ENCODE results near the gene ZYG11B. TPM values are rescaled to one million over a fixed set of nuclear protein-coding genes. Genes with fewer than 3 reads are reported as not detected.

Gene ZYG11B
- total and polyA plus RNA-seq, 2 experiments from 2014 or later = 5.4 to 34.4 TPM

GRCh38 chr1:52751589-52752483 lies 25.6 kb downstream of the ZYG11B start:
- no peak overlapping the region for H2AFZ ChIP-seq
- TF ChIP-seq CTCF (IDR thresholded peaks at IDR 0.05; ENCODE audit: poor library complexity) = no peak
- TF ChIP-seq EZH2 (IDR thresholded peaks at IDR 0.05; ENCODE audit: borderline replicate concordance) = no peak
- TF ChIP-seq EZH2phosphoT487 (IDR thresholded peaks at IDR 0.05; ENCODE audit: low read depth, severe bottlenecking, unreplicated experiment) = no peak
- H3K27ac ChIP-seq = peak overlapping the region; percentile 7
- peaks cover 91% of the 10 kb centered on the region for H3K79me2 ChIP-seq
- no peaks in the 10 kb centered on the region for H3K9me2 ChIP-seq (replicated peaks; ENCODE audit: insufficient read depth)
- H3K4me2 ChIP-seq = no peak overlapping the region
- peaks cover 9% of the 10 kb centered on the region for H3K4me1 ChIP-seq (ENCODE audit: insufficient read depth)
- 70% methylated on average over 3 of the region's 3 CpGs for WGBS (ENCODE audit: low lambda C conversion rate, missing lambda C conversion rate)
- H4K20me1 ChIP-seq (ENCODE audit: insufficient read depth, poor library complexity, severe bottlenecking) = peaks cover 10% of the 10 kb centered on the region
- no peaks in the 10 kb centered on the region for H3K36me3 ChIP-seq (replicated peaks; ENCODE audit: insufficient read depth, low read depth)
- no peaks in the 10 kb centered on the region for H3K27me3 ChIP-seq
- H3K4me3 ChIP-seq = no peak overlapping the region
- H3K9me3 ChIP-seq (ENCODE audit: low read depth) = no peaks in the 10 kb centered on the region
- peak; percentile 48 for DNase-seq (ENCODE audit: low spot score)

GRCh38 chr1:52752484-52752826 lies 26.2 kb downstream of the ZYG11B start:
- Histone ChIP-seq H3K36me3 (replicated peaks; ENCODE audit: insufficient read depth, low read depth) (no peaks in the 10 kb centered on the region), H3K9me2 (replicated peaks; ENCODE audit: insufficient read depth) (no peaks in the 10 kb centered on the region), H3K4me3 (no peak overlapping the region), H3K27me3 (no peaks in the 10 kb centered on the region), H4K20me1 (ENCODE audit: insufficient read depth, poor library complexity, severe bottlenecking) (peaks cover 10% of the 10 kb centered on the region), H3K4me1 (ENCODE audit: insufficient read depth) (peaks cover 9% of the 10 kb centered on the region), H3K27ac (no peak overlapping the region), H3K9me3 (ENCODE audit: low read depth) (no peaks in the 10 kb centered on the region), H3K79me2 (peaks cover 89% of the 10 kb centered on the region), H3K4me2 (no peak overlapping the region), H2AFZ (no peak overlapping the region)
- DNase-seq (ENCODE audit: low spot score) = no peak
- 82% methylated on average over 2 of the region's 2 CpGs for WGBS (ENCODE audit: low lambda C conversion rate, missing lambda C conversion rate)
- TF ChIP-seq EZH2 (IDR thresholded peaks at IDR 0.05; ENCODE audit: borderline replicate concordance) (no peak), EZH2phosphoT487 (IDR thresholded peaks at IDR 0.05; ENCODE audit: low read depth, severe bottlenecking, unreplicated experiment) (no peak), CTCF (IDR thresholded peaks at IDR 0.05; ENCODE audit: poor library complexity) (no peak)

GRCh38 chr1:52753169-52753568 lies 26.9 kb downstream of the ZYG11B start:
- TF ChIP-seq CTCF (IDR thresholded peaks at IDR 0.05; ENCODE audit: poor library complexity) (no peak), EZH2 (IDR thresholded peaks at IDR 0.05; ENCODE audit: borderline replicate concordance) (no peak), EZH2phosphoT487 (IDR thresholded peaks at IDR 0.05; ENCODE audit: low read depth, severe bottlenecking, unreplicated experiment) (no peak)

More at GRCh38 chr1:52753169-52753568, 26.9 kb downstream of the ZYG11B start:
- H3K9me3 ChIP-seq (ENCODE audit: low read depth) = no peaks in the 10 kb centered on the region
- no peak overlapping the region for H3K4me2 ChIP-seq
- H3K4me3 ChIP-seq = no peak overlapping the region
- H3K4me1 ChIP-seq (ENCODE audit: insufficient read depth) = peaks cover 9% of the 10 kb centered on the region
- H4K20me1 ChIP-seq (ENCODE audit: insufficient read depth, poor library complexity, severe bottlenecking) = peaks cover 10% of the 10 kb centered on the region
- H3K9me2 ChIP-seq (replicated peaks; ENCODE audit: insufficient read depth) = no peaks in the 10 kb centered on the region
- no peak overlapping the region for H3K27ac ChIP-seq
- H3K79me2 ChIP-seq = peaks cover 85% of the 10 kb centered on the region
- no peaks in the 10 kb centered on the region for H3K27me3 ChIP-seq
- WGBS (ENCODE audit: low lambda C conversion rate, missing lambda C conversion rate) = 96% methylated on average over 4 of the region's 4 CpGs
- H3K36me3 ChIP-seq (replicated peaks; ENCODE audit: insufficient read depth, low read depth) = no peaks in the 10 kb centered on the region
- no peak for DNase-seq (ENCODE audit: low spot score)
- no peak overlapping the region for H2AFZ ChIP-seq

Data from hepatocyte (in vitro differentiated cells).